Stimulated activated CD4-positive, alpha-beta T cell treated with anti-CD3 and anti-CD28 coated beads, TNF-alpha, amount 100 ng/mL, for 48 hours (primary cell): ENCODE results near the gene CTNNA1.
A peak's percentile ranks its signal among the peaks of the same experiment; 100 is the strongest.
"Not testable (repeated sequence)": the region's sequence is repeated elsewhere in the genome, so short reads cannot be mapped to it uniquely, and the experiment has no call there.

ENCODE experiments used
- DNase-seq, 3 donors: peaks; one replicate each; pipeline ENCODE4 v3.0.0-alpha.2; 2020; ENCODE audit warnings: low read depth in 3 of 3

CTNNA1 gene

GRCh38 chr5:138760448-138761110 is 7.4 kb downstream of the CTNNA1 start:
- DNase-seq: no peak

- DNase-seq: not testable (repeated sequence)
These were observed 7.9 kb downstream of the CTNNA1 start for GRCh38 chr5:138761115-138761514.

DNA sequence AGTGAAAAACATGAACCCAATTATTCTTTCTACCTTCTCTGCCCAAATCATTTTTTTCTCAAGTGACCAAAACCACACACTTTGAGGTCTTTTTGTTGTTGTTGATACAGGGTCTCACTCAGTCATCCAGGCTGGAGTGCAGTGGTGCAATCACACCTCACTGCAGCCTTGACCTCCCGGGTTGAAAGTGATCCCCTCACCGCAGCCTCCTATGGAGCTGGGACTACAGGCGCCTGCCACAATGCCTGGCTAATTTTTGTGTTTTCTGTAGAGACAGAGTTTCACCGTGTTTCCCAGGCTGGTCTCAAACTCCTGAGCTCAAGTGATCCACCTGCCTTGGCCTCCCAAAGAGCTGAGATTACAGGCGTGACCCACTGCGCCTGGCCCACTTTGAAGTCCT is 8.4 kb downstream of the CTNNA1 start:
- DNase-seq: not testable (repeated sequence)

- no peak for DNase-seq
These were observed 8.9 kb downstream of the CTNNA1 start for GRCh38 chr5:138762110-138762509.

DNA sequence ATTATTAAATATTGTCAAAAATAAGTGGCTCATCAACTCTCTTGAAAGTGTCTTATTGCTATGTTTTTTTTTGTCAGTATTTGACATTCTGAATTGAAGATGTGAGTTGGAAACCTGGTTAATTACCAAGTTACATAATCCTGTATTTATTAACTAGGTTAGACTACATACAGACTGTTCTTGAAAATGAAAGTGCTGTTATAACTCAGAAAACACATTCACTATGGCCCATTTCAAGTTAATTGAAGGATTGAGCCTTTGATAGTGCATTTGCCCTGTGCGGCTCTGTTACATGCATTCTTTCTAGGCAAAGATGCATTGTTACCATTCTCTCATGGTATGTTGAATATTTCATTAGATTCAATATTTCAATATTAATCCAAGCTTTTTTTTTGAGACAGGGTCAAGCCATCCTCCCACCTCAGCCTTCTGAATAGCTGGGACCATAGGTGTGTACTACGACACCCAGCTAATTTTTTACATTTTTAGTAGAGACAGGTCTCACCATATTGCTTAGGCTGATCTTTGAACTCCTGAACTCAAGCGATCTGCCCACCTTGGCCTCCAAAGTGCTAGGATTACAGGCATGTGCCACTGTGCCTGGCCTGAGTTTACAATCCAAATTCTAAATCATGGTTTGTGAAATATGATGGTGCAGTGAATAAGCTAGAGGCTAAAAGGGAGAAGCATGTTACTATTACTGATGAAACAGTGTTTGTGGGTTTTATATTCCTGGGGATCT is 10.0 kb downstream of the CTNNA1 start:
- DNase-seq: no peak

DNA sequence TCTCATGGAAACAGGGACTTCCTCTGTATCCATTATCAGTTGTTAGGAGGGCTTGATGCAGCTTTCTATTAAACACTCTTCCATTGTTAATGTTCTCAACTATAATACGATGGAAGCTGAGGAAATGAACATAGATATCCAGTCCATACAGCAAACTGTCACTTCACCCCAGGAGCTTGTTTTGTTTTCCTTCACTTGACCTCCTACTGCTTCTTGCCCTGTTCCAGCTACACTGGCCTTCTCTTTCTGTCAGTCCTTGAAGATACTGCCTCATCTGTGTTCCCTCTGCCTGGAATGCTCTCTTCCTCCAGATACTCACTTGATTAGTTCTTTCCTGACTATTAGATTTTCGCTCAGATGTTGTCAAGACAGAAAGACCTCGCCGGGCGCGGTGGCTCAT is 17.1 kb downstream of the CTNNA1 start:
- DNase-seq: no peak

GRCh38 chr5:138770977-138771376 is 17.8 kb downstream of the CTNNA1 start:
- DNase-seq: no peak

DNA sequence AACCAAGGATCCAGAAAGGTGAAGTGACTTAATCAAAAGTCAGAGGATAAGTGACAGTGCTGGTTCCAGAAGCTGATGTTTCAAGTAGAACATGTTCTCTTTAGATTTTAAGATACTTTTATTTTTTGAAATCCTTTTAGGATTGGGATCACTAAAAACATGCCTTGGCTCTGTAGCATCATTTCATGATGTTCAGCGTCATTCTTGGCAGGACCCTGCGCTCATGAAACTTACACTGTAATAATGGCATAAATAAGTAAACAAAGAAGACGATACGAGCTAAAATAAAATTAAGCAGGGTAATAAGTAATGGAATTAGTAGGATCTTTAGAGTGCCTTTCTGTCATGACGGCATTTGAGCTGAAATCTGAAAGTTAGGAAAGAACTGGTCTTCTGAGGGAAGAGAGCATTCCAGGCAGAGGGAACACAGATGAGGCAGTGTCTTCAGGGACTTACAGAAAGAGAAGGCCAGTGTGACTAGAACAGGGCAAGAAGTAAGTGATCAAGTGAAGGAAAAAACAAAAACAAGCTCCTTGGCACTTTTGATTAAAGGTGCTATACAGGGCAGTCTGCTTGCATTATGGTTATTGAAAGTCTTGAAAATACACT is 19.9 kb downstream of the CTNNA1 start:
- no peak for DNase-seq

GRCh38 chr5:138773624-138774023 is 20.4 kb downstream of the CTNNA1 start:
- DNase-seq: not testable (repeated sequence)

GRCh38 chr5:138775034-138775433 is 21.8 kb downstream of the CTNNA1 start:
- no peak for DNase-seq

DNA sequence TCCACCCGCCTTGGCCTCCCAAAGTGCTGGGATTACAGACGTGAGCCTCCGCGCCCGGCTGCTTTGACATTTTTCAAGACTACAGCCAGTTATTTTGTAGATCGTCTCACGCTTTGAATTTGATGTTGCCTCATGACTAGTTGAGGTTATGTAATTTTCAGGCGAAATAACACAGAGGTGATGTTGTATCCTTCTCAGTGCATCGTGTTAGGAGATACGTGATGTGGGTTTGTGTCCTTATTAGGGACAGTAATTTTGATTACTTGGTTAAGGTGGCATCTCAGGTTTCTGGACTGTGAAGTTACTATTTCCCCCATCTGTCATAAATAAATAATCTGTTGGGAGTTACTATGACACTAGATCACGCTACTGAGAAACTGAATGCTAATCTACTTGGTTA is 25.0 kb downstream of the CTNNA1 start:
- DNase-seq: no peak

- DNase-seq: no peak
These were observed 30.8 kb downstream of the CTNNA1 start for GRCh38 chr5:138783976-138784375.

GRCh38 chr5:138784590-138784989 is 31.4 kb downstream of the CTNNA1 start:
- DNase-seq: no peak

GRCh38 chr5:138789771-138790242 is 36.6 kb downstream of the CTNNA1 start:
- peak in 1 of 3 donors; percentile 9 for DNase-seq

DNA sequence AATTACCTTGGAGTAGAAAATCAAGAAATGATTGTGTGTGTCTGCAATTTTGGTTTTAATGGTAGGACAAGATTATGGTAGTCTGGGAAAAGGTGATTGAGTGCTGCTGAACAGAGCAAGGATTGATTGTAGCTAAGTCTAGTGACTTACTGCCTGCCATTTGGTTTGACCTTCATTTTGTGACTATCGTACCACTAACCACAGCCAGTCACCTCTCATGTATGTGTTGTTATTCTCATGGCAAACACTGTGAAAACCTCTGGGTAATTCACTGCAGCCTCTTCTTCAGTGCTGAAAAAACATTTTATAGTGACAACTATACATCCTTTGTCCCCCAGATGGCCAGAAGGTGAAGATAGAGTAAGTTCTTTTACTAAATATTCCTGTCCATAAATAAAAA is 37.5 kb downstream of the CTNNA1 start:
- DNase-seq: no peak

GRCh38 chr5:138792195-138792790 is 39.1 kb downstream of the CTNNA1 start:
- DNase-seq: no peak

GRCh38 chr5:138793575-138793974 is 40.4 kb downstream of the CTNNA1 start:
- DNase-seq: no peak

GRCh38 chr5:138803285-138803684 is 50.1 kb downstream of the CTNNA1 start:
- no peak for DNase-seq

- DNase-seq: no peak
These were observed 50.7 kb downstream of the CTNNA1 start for GRCh38 chr5:138803935-138804334.

DNA sequence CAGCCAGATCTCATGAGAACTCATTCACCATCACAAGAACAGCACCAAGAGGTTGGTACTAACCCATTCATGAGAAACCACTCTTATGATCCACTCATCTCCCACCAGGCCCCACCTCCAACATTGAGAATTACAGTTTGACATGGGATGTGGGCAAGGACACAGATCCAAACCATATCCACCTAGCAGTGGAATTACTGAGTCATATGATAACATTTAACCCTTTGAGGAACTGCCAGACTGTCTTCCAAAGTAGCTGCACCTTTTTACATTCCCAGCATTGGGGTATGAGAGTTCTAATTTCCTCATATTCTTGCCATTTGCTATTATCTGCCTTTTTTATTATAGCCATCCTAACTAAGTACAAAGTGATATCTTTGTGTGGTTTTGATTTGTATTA is 51.9 kb downstream of the CTNNA1 start:
- no peak for DNase-seq

DNA sequence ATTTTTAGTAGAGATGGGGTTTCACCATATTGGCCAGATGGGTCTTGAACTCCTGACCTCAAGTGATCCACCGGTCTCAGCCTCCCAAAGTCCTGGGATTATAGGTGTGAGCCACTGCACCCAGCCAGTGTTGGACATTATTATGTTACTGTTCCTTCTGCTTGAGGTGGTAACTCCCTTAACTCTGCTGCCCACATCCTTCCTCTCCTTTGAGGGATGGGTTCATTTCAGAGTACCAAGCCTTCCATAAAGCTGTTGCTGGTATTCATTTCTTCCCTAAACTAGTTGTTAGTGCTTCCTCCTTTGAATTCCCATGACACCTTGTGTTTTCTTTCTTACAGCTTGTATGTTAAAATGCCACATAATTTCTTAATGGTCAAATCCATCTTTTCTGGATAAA is 54.0 kb downstream of the CTNNA1 start:
- no peak for DNase-seq

- DNase-seq: no peak
These were observed 56.2 kb downstream of the CTNNA1 start for GRCh38 chr5:138809391-138809790.
